ENCODE results near the gene GNAQ. TPM values are rescaled to one million over a fixed set of nuclear protein-coding genes. Genes with fewer than 3 reads are reported as not detected.

GNAQ gene
- total and polyA plus RNA-seq, 2 of the 13 experiments (the other 11 are each of a cell fraction or from before 2014, with no cell fraction given): 16.5 to 17.7 TPM

DNA sequence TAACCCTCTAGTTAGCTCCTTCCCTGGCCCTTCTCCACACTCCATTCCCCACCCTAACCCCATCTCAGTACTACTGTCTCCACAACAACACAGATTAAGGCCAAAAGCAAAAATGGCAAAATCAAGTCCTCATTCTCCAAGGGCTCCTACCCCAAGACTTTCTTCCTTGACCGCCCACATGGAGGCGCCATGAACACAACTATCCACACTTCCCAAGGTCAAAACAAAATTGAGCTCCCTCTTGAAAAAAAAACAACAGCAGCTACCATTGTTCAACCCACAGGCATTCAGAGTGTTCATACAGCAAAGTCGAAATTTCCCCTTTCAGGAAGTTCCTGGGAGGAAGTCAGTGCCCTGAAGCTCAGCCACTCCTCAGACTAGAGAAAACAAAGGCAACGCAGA lies 54.4 kb downstream of the GNAQ start (continued):
- TF ChIP-seq ZNF577 (CRISPR knock-in tag; IDR thresholded peaks at IDR 0.05; ENCODE audit: borderline replicate concordance, low read depth) (no peak), RBFOX2 (IDR thresholded peaks at IDR 0.05; ENCODE audit: low read depth, low read length) (no peak), TBL1XR1 (IDR thresholded peaks at IDR 0.05; ENCODE audit: borderline replicate concordance, low read length, partially characterized antibody) (no peak), POGZ (CRISPR knock-in tag; IDR thresholded peaks at IDR 0.05) (peak; percentile 63; the same call in 1 of the 2 replicates), ELF3 (CRISPR knock-in tag; IDR thresholded peaks at IDR 0.05) (peak; percentile 50; the same call in 1 of the 2 replicates), ZNF737 (CRISPR knock-in tag; IDR thresholded peaks at IDR 0.05; ENCODE audit: borderline replicate concordance) (no peak), MIXL1 (CRISPR knock-in tag; IDR thresholded peaks at IDR 0.05) (0 out of 2 replicates have a peak, but pooled peaks have one; percentile 31), CEBPG (CRISPR knock-in tag; IDR thresholded peaks at IDR 0.05) (no peak), NR1H2 (CRISPR knock-in tag; IDR thresholded peaks at IDR 0.05; ENCODE audit: borderline replicate concordance, low read depth) (no peak), RBM22 (optimal IDR thresholded peaks at IDR 0.05; ENCODE audit: low read length) (peak; percentile 37), ASH2L (IDR thresholded peaks at IDR 0.05; ENCODE audit: insufficient read length, low read depth, low read length) (peak; percentile 27), SIX4 (CRISPR knock-in tag; IDR thresholded peaks at IDR 0.05) (no peak), SOX13 (IDR thresholded peaks at IDR 0.05) (peak; percentile 29; the same call in 1 of the 2 replicates), SOX13 (CRISPR knock-in tag; conservative IDR thresholded peaks at IDR 0.05 in 1 of 2, IDR thresholded peaks at IDR 0.05 in 1 of 2) (peak in 1 of 2 experiments; percentile 66; a peak in 2 of 4 replicates), ZNF160 (CRISPR knock-in tag; IDR thresholded peaks at IDR 0.05) (no peak), HDAC2 (CRISPR knock-in tag; IDR thresholded peaks at IDR 0.05) (no peak), ZNF782 (CRISPR knock-in tag; IDR thresholded peaks at IDR 0.05; ENCODE audit: borderline replicate concordance) (no peak), ZSCAN20 (CRISPR knock-in tag; IDR thresholded peaks at IDR 0.05; ENCODE audit: borderline replicate concordance) (no peak), MYC (CRISPR knock-in tag; IDR thresholded peaks at IDR 0.05; ENCODE audit: borderline replicate concordance) (no peak), ATF7 (IDR thresholded peaks at IDR 0.05) (no peak), ATF7 (CRISPR knock-in tag; IDR thresholded peaks at IDR 0.05) (no peak), ZNF570 (CRISPR knock-in tag; IDR thresholded peaks at IDR 0.05; ENCODE audit: borderline replicate concordance) (no peak)
- TF ChIP-seq, protein P1, sequence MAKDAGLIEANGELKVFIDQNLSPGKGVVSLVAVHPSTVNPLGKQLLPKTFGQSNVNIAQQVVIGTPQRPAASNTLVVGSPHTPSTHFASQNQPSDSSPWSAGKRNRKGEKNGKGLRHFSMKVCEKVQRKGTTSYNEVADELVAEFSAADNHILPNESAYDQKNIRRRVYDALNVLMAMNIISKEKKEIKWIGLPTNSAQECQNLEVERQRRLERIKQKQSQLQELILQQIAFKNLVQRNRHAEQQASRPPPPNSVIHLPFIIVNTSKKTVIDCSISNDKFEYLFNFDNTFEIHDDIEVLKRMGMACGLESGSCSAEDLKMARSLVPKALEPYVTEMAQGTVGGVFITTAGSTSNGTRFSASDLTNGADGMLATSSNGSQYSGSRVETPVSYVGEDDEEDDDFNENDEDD (CRISPR knock-in tag; IDR thresholded peaks at IDR 0.05; ENCODE audit: borderline replicate concordance): no peak
- TF ChIP-seq, protein P2, sequence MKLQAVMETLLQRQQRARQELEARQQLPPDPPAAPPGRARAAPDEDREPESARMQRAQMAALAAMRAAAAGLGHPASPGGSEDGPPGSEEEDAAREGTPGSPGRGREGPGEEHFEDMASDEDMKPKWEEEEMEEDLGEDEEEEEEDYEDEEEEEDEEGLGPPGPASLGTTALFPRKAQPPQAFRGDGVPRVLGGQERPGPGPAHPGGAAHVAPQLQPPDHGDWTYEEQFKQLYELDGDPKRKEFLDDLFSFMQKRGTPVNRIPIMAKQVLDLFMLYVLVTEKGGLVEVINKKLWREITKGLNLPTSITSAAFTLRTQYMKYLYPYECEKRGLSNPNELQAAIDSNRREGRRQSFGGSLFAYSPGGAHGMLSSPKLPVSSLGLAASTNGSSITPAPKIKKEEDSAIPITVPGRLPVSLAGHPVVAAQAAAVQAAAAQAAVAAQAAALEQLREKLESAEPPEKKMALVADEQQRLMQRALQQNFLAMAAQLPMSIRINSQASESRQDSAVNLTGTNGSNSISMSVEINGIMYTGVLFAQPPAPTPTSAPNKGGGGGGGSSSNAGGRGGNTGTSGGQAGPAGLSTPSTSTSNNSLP (IDR thresholded peaks at IDR 0.05; ENCODE audit: low read depth, low read length): no peak
- TF ChIP-seq, protein P3, sequence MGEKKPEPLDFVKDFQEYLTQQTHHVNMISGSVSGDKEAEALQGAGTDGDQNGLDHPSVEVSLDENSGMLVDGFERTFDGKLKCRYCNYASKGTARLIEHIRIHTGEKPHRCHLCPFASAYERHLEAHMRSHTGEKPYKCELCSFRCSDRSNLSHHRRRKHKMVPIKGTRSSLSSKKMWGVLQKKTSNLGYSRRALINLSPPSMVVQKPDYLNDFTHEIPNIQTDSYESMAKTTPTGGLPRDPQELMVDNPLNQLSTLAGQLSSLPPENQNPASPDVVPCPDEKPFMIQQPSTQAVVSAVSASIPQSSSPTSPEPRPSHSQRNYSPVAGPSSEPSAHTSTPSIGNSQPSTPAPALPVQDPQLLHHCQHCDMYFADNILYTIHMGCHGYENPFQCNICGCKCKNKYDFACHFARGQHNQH (CRISPR knock-in tag; IDR thresholded peaks at IDR 0.05): no peak; the same call in 1 of the 2 replicates
- TF ChIP-seq, protein P4, sequence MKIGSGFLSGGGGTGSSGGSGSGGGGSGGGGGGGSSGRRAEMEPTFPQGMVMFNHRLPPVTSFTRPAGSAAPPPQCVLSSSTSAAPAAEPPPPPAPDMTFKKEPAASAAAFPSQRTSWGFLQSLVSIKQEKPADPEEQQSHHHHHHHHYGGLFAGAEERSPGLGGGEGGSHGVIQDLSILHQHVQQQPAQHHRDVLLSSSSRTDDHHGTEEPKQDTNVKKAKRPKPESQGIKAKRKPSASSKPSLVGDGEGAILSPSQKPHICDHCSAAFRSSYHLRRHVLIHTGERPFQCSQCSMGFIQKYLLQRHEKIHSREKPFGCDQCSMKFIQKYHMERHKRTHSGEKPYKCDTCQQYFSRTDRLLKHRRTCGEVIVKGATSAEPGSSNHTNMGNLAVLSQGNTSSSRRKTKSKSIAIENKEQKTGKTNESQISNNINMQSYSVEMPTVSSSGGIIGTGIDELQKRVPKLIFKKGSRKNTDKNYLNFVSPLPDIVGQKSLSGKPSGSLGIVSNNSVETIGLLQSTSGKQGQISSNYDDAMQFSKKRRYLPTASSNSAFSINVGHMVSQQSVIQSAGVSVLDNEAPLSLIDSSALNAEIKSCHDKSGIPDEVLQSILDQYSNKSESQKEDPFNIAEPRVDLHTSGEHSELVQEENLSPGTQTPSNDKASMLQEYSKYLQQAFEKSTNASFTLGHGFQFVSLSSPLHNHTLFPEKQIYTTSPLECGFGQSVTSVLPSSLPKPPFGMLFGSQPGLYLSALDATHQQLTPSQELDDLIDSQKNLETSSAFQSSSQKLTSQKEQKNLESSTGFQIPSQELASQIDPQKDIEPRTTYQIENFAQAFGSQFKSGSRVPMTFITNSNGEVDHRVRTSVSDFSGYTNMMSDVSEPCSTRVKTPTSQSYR (CRISPR knock-in tag; IDR thresholded peaks at IDR 0.05; ENCODE audit: borderline replicate concordance): no peak

Measured in HepG2 (cell line).